Endothelial cell of umbilical vein (primary cell): ENCODE data around the gene NCK2. TPM values are rescaled to one million over a fixed set of nuclear protein-coding genes. Genes with fewer than 3 reads are reported as not detected.

Source experiments
- BruUV-seq: library from RNA; stranded (reverse); fragments of 400-500 nt; replicated peaks from 2 replicates; lab custom pipeline; 2021; lab: Mats Ljungman, UMichigan
- CTCF ChIA-PET: fragments of 300-600, 350-600 bp; sonication (Branson Sonifier 250); formaldehyde crosslinking; loops from one replicate; lab custom pipeline; 2021; ENCODE audit warnings: antibody characterized with exemption, inconsistent platforms; lab: Charles Lee
- POLR2A ChIA-PET: fragments of 300-600, 350-600 bp; sonication (Branson Sonifier 250); formaldehyde crosslinking; loops from one replicate; lab custom pipeline; 2021; ENCODE audit warnings: antibody characterized with exemption, inconsistent platforms; lab: Charles Lee
- DNase-seq: peaks from one replicate; pipeline ENCODE4 v3.0.0-alpha.2; 2011; ENCODE audit warnings: low read depth, low spot score
- FAIRE-seq: peaks from 2 replicates; lab custom pipeline; 2011; peaks lifted over from hg19 to GRCh38; lab: Jason Lieb, UNC
- H2AFZ ChIP-seq: 2 replicates; pipeline ENCODE4 v1.6.0; 2012; ENCODE audit warnings: low read depth, low read length, control low read depth, inconsistent platforms
- H3K27ac ChIP-seq: 2 replicates; pipeline ENCODE4 v1.5.1; 2011; ENCODE audit warnings: low read depth, mild to moderate bottlenecking, control low read depth, low read length, moderate library complexity; ENCODE audit not compliant: insufficient read depth
- H3K27me3 ChIP-seq, 2 experiments: 2 replicates each; pipeline versions ENCODE4 v1.6.0 to v1.6.1; 2011; ENCODE audit warnings: low read length in 2 of 2, mixed read lengths in 1 of 2; ENCODE audit not compliant: control insufficient read depth in 2 of 2, insufficient read depth in 2 of 2
- H3K36me3 ChIP-seq, 2 experiments: 2 replicates in 1 of 2; 3 replicates in 1 of 2; pipeline ENCODE4 v1.5.1; 2011; ENCODE audit warnings: low read length in 2 of 2, mild to moderate bottlenecking in 1 of 2, moderate library complexity in 1 of 2; ENCODE audit not compliant: control insufficient read depth in 2 of 2, insufficient read depth in 2 of 2; ENCODE audit errors: extremely low read depth in 1 of 2
- H3K4me1 ChIP-seq: 3 replicates; pipeline ENCODE4 v1.5.1; 2011; ENCODE audit warnings: mild to moderate bottlenecking, low read length; ENCODE audit not compliant: control insufficient read depth, insufficient read depth; ENCODE audit errors: extremely low read depth
- H3K4me2 ChIP-seq: 2 replicates; pipeline ENCODE4 v1.6.1; 2011; ENCODE audit warnings: low read length, control low read depth, mixed read lengths; ENCODE audit not compliant: insufficient read depth
- H3K4me3 ChIP-seq, 3 experiments: fragments of 200-600 bp in 1 of 3; sonication (generic), shearing (Covaris generic) in 1 of 3; replicated peaks in 1 of 3; 2 replicates each; pipeline ENCODE4 v1.5.1; 2011 to 2016; ENCODE audit warnings: control low read depth in 3 of 3, low read length in 3 of 3, mild to moderate bottlenecking in 2 of 3, inconsistent platforms in 1 of 3, low read depth in 1 of 3, moderate library complexity in 1 of 3; ENCODE audit not compliant: insufficient read depth in 1 of 3
- H3K79me2 ChIP-seq: 2 replicates; pipeline ENCODE4 v1.6.0; 2012; ENCODE audit warnings: low read length, inconsistent platforms; ENCODE audit not compliant: control insufficient read depth, insufficient read depth
- H3K9ac ChIP-seq: replicated peaks from 2 replicates; pipeline ENCODE3; 2011; ENCODE audit warnings: low read length, control low read depth; ENCODE audit not compliant: insufficient read depth; ENCODE audit errors: extremely low read depth
- H3K9me1 ChIP-seq: replicated peaks from 3 replicates; pipeline ENCODE4 v1.6.0; 2011; ENCODE audit warnings: mild to moderate bottlenecking, low read length; ENCODE audit not compliant: control insufficient read depth, insufficient read depth; ENCODE audit errors: extremely low read depth
- H3K9me3 ChIP-seq: replicated peaks from 2 replicates; pipeline ENCODE4 v1.5.1; 2012; ENCODE audit warnings: low read length, inconsistent platforms; ENCODE audit not compliant: control insufficient read depth, insufficient read depth
- H4K20me1 ChIP-seq: replicated peaks from 2 replicates; pipeline ENCODE3; 2011; ENCODE audit warnings: mild to moderate bottlenecking, low read length; ENCODE audit not compliant: control insufficient read depth, insufficient read depth; ENCODE audit errors: extremely low read depth
- EZH2 ChIP-seq: IDR thresholded peaks from 2 replicates; pipeline ENCODE4 v1.6.1; 2012; ENCODE audit warnings: borderline replicate concordance, low read depth, mild to moderate bottlenecking, moderate library complexity, low read length, inconsistent platforms; ENCODE audit not compliant: severe bottlenecking
- FOS ChIP-seq: IDR thresholded peaks from 2 replicates; pipeline ENCODE4 v1.6.1; 2011; ENCODE audit warnings: mild to moderate bottlenecking, low read length, moderate library complexity, borderline replicate concordance; ENCODE audit not compliant: insufficient read depth
- GATA2 ChIP-seq: IDR thresholded peaks from 2 replicates; pipeline ENCODE4 v1.7.0; 2011; ENCODE audit warnings: low read depth, mild to moderate bottlenecking, moderate library complexity, mixed read lengths, low read length; ENCODE audit not compliant: insufficient read length, insufficient read depth
- JUN ChIP-seq: IDR thresholded peaks from 2 replicates; pipeline ENCODE4 v1.6.1; 2011; ENCODE audit warnings: borderline replicate concordance, low read depth; ENCODE audit not compliant: insufficient read length, insufficient read depth
- MAX ChIP-seq: IDR thresholded peaks from 2 replicates; pipeline ENCODE4 v1.6.1; 2011; ENCODE audit not compliant: insufficient read depth, insufficient read length
- MYC ChIP-seq: IDR thresholded peaks from one replicate; pipeline ENCODE4 v1.6.1; 2011; ENCODE audit warnings: mild to moderate bottlenecking, low read depth, low read length
- POLR2A ChIP-seq: IDR thresholded peaks from 2 replicates; pipeline ENCODE4 v1.6.1; 2012; ENCODE audit warnings: low read depth, mild to moderate bottlenecking, control low read depth, low read length
- POLR2AphosphoS5 ChIP-seq: IDR thresholded peaks from 2 replicates; pipeline ENCODE4 v1.6.1; 2012; ENCODE audit warnings: low read depth, mild to moderate bottlenecking, control low read depth, low read length, moderate library complexity; ENCODE audit not compliant: insufficient read depth
- dilution Hi-C: fragments of 300-500 bp; cut with MboI; formaldehyde crosslinking; loops from one replicate; pipeline ENCODE4 v1.15.0; 2019; ENCODE audit warnings: low sequenced_read_pairs; ENCODE audit not compliant: extremely low pct_ligation_motif_present
- intact Hi-C: fragments of 100-400 bp; cut with micrococcal nuclease; formaldehyde crosslinking; loops from one replicate; pipeline ENCODE4 v1.10.0; 2022
- polyA plus RNA-seq, 4 experiments: library from polyadenylated mRNA; depleted of rRNA in 3 of 4; stranded (reverse) in 3 of 4; unstranded in 1 of 4; fragments of >200 nt; gene quantifications; 2 replicates each; pipeline versions ENCODE4 v1.2.1 to v1.2.3, GENCODE V29; 2011 to 2012; ENCODE audit warnings: missing spikeins in 1 of 4
- total RNA-seq: library from RNA; stranded (reverse); gene quantifications from 2 replicates; pipeline ENCODE4 v1.2.3, GENCODE V29; 2021
- TF ChIP-seq, protein P1 (sequence below), 2 donors: IDR thresholded peaks; 1 replicate in 1 of 2; 2 replicates in 1 of 2; pipeline ENCODE4 v1.5.1; 2011; ENCODE audit warnings: low read length in 2 of 2, mild to moderate bottlenecking in 2 of 2, moderate library complexity in 2 of 2, control low read depth in 1 of 2, inconsistent platforms in 1 of 2, low read depth in 1 of 2; ENCODE audit not compliant: insufficient read depth in 1 of 2; ENCODE audit errors: extremely low read depth in 1 of 2

NCK2 gene
- total and polyA plus RNA-seq, 2 donors (not counting 3 experiments of a cell fraction or from before 2014, with no cell fraction given) = 23.8 to 39.1 TPM

GRCh38 chr2:105782123-105782522 is 37.4 kb downstream of the NCK2 start:
- Histone ChIP-seq H3K9me3 (no peaks in the 10 kb centered on the region), H3K9ac (no peak overlapping the region), H3K4me1 (peaks cover 2% of the 10 kb centered on the region), H3K36me3 (no peaks in the 10 kb centered on the region), H3K4me2 (no peak overlapping the region), H3K27ac (no peak overlapping the region), H2AFZ (no peak overlapping the region), H3K79me2 (peaks cover 30% of the 10 kb centered on the region), H3K9me1 (no peaks in the 10 kb centered on the region), H4K20me1 (no peaks in the 10 kb centered on the region), H3K27me3 (no peaks in the 10 kb centered on the region), H3K4me3 (no peak overlapping the region)
- dilution Hi-C loops = no loop called here
- ChIA-PET POLR2A (no interaction called here), CTCF (interaction anchor here (0.8 kb wide), 1 partner anchor 13 kb away, joined by 3 read pairs; no protein-coding TSS in a partner anchor)
- intact Hi-C loops = no loop called here
- no peak for DNase-seq
- no TSS peak for BruUV-seq
- no peak for TF ChIP-seq MYC
- no peak for TF ChIP-seq GATA2
- no peak for TF ChIP-seq FOS
- no peak for TF ChIP-seq EZH2
- no peak for TF ChIP-seq JUN
- TF ChIP-seq, protein P1, sequence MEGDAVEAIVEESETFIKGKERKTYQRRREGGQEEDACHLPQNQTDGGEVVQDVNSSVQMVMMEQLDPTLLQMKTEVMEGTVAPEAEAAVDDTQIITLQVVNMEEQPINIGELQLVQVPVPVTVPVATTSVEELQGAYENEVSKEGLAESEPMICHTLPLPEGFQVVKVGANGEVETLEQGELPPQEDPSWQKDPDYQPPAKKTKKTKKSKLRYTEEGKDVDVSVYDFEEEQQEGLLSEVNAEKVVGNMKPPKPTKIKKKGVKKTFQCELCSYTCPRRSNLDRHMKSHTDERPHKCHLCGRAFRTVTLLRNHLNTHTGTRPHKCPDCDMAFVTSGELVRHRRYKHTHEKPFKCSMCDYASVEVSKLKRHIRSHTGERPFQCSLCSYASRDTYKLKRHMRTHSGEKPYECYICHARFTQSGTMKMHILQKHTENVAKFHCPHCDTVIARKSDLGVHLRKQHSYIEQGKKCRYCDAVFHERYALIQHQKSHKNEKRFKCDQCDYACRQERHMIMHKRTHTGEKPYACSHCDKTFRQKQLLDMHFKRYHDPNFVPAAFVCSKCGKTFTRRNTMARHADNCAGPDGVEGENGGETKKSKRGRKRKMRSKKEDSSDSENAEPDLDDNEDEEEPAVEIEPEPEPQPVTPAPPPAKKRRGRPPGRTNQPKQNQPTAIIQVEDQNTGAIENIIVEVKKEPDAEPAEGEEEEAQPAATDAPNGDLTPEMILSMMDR (IDR thresholded peaks at IDR 0.05; ENCODE audit: extremely low read depth in 1 of 2, insufficient read depth in 1 of 2, low read depth in 1 of 2, low read length in 2 of 2) = no peak
- TF ChIP-seq POLR2A = no peak
- no peak for TF ChIP-seq POLR2AphosphoS5
- no peak for TF ChIP-seq MAX
- FAIRE-seq = no peak
